Activated CD4-positive, alpha-beta T cell treated with anti-CD3 and anti-CD28 coated beads for 24 hours (primary cell): ENCODE measurements around the gene SPATA24.
"Not testable (repeated sequence)": the region's sequence is repeated elsewhere in the genome, so short reads cannot be mapped to it uniquely, and the experiment has no call there.

Source experiments
- DNase-seq, 2 donors: peaks; one replicate each; pipeline ENCODE4 v3.0.0-alpha.2; 2020; ENCODE audit warnings: low read depth in 2 of 2

The SPATA24 gene, protein sequence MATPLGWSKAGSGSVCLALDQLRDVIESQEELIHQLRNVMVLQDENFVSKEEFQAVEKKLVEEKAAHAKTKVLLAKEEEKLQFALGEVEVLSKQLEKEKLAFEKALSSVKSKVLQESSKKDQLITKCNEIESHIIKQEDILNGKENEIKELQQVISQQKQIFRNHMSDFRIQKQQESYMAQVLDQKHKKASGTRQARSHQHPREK

DNA sequence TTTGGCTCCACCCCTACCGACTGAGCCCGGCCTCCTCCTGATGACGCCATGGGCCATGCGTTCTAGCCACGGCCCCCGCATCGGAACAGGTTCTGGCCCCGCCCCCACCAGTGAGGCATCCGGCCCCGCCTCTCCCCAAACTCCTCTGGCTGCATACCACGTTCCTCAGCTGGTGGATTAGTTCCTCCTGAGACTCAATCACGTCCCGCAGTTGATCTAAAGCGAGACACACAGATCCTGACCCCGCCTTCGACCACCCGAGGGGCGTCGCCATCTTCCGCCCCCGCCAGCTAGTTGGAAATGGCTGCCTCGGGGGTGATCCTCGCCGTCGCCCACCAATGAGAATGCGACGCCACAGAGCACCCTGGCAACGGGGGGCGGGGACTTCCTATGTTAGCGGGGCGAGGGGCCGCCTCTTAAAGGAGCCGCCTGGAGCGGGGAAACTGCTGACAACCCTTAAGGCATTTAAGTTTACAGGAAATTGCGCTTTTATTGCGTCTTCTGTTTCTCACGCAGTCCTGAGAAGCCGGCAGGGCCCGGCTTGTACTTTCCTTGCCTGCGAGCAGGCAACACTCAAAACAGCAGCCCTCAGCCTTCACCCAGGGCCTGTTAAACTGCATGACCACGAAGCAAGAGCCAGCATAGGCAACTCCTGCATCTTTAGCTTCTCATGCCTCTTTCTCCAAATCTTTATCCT, at the start of gene SPATA24:
Gene SPATA24, minus strand, starts transcription at position 303 of the 697 bp plus-strand sequence. Its CDS starts 29 bp downstream, at position 274.
- DNase-seq = peak; percentile 95 to 97

DNA sequence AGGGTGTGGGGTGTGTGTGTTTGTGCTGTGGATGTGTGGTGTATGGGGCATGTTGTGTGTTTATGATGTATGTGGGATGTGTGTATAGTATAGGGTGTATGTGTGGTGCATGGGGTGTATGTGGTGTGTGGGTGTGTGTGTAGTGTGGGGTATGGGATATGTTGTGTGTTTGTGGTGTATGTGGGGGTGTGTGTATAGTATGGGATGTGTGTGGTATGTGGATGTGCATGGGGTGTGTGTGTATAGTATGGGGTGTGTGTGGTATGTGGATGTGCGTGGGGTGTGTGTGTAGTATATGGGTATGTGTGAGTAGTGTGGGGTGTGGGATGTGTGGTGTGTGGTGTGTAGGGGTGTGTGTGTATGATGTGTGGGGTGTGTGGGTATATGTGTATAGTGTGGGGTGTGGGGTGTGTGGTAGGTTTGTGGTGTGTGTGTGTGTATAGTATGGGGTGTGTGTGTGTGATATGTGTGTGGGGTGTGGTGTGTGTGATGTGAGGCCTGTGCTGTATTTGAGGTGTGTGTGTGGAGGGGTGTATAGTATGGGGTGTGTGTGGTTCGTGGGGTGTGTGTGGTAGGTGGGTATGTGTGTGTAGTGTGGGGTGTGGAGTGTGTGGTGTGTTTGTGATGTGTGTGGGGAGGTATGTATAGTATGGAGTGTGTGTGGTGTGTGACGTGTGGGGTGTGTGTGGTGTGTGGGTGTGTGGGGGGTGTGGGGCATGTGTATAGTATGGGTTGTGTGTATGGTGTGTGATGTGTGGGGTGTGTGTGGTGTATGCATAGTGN, 48.2 kb upstream of the SPATA24 start:
- no peak for DNase-seq

GRCh38 chr5:139451176-139451575, 47.3 kb upstream of the SPATA24 start:
- no peak for DNase-seq

- no peak for DNase-seq
Observed at GRCh38 chr5:139446956-139447779, 43.3 kb upstream of the SPATA24 start.

- DNase-seq = no peak
Observed at GRCh38 chr5:139445325-139446170, 41.7 kb upstream of the SPATA24 start.

GRCh38 chr5:139443831-139444453, 40.1 kb upstream of the SPATA24 start:
- no peak for DNase-seq

DNA sequence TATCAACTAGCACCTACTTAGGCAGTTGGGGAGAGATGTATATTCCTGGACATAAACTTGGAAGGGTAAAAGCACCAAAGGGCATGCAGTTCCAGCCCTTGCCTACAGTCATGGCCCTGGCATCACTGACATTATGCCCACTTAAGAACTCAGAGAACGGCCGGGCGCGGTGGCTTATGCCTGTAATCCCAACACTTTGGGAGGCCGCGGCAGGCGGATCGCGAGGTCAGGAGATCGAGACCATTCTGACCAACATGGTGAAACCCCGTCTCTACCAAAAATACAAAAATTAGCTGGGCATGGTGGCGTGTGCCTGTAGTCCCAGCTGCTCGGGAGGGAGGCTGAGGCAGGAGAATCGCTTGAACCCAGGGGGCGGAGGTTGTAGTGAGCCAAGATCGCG, 36.5 kb upstream of the SPATA24 start:
- not testable (repeated sequence) for DNase-seq

DNA sequence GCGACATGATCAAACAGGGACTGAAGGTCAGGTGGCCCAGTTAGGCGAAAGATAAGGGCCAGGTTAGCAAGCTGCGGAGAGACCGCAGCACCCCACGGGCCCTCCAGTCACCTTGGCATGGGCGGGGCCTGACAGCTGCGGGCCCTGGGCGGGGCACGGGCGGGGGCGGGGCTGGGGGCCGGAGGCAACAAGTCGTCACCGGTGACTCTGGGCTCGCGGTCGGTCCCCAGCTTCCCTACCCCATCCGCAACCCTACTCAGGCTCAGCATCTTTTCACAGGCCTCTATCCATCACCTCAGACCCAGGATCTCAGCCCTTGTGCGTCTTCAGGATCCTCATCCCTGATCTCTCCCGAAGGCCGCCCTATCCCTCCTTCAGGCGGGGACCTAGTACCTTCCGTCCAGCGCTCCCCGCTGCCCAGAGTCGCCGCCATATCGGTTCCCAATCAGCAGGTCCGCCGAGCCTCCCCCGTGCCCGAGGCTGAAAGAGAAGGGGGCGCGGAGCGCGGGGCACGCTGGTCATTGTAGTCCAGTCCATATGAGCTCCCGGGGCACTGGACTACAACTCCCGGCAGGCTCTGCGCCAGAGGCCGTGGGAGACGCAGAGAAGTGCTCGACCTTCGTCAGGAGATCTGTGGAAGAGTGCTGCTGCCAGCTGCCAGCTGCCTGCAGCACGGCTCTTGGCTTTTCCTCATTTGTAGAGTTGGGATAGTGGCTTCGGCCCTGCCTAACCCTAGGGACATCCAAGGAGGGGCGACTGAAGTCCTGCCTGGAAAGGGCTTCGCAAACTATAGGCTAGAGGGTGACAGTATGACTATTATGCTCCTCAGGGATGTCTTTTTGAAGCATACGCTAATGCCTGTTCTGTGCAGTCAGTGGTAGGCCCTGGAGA, 35.4 kb upstream of the SPATA24 start, which contains the start of gene DNAJC18:
Gene DNAJC18, minus strand, starts transcription at position 513 of the 891 bp plus-strand sequence. Its CDS starts 80 bp downstream, at position 433.
- DNase-seq = peak; percentile 80 to 91

DNA sequence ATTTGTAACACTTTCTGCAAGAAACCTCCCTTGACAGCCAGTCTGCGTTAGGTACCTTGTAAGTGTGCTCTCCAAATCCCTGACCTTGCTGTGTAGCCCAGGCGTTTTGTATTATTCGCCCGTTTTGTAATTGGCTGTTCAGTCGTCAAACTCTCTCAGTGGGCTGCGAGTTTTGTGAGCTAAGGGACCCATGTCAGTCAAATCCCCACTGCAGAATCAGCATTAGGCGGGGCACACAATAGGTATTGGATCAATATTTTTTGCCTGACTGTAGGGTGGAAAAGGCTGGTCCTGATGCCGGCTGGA, 34.8 kb upstream of the SPATA24 start:
- DNase-seq = no peak

- DNase-seq = no peak
Observed at GRCh38 chr5:139435676-139436075, 31.8 kb upstream of the SPATA24 start.

DNA sequence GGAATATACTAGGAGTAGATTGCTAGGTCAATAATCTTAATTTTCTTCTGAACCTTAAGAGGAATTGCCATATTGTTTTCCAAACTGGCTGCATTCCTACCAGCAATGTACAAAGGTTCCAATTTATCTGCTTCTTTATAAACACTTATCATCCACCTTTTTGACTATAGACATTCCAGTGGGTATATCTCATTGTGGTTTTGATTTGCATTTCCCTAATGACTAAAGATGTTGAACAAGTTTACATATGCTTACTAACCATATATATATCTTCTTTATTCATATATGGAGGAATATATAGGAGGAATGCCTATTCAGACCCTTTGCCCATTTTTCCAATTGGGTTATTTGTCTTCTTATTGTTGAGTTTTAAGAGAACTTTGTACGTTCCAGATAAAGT, 27.8 kb upstream of the SPATA24 start:
- DNase-seq = no peak

GRCh38 chr5:139430015-139430414, 26.1 kb upstream of the SPATA24 start:
- no peak for DNase-seq

DNA sequence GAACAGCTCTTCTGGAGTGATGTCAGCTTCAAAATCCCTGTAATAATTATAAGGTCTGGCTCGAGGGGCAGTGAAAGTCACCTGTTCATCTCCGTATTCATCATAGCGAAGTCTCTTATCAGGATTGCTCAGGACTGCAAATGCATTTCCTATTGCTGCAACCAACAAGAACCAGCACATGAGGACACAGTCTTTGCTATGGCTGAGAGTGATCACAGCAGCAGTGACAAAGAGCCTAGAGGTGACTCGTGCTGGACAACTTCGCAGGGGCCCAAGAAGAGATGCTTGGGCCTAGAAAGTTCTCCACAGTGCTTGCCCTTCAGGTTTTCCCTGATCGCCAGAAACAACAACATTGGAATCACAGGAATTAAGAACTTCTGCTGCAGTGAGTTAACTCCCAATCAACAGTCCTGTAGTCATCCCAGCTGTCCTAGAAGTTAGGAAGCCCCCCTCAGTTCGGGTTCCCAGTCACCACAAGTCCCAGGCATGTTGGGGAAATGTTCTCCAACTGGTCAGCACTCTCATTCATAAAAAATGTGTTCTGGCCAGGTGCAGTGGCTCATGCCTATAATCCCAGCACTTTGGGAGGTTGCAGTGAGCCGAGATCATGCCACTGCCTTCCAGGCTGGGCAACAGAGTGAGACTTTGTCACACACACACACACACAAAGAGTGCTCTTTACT, 22.5 kb upstream of the SPATA24 start:
- DNase-seq = no peak

GRCh38 chr5:139425497-139425896, 21.6 kb upstream of the SPATA24 start:
- no peak for DNase-seq

- DNase-seq = peak in 1 of 2 donors; percentile 38
Observed at GRCh38 chr5:139422307-139422893, 18.5 kb upstream of the SPATA24 start.

GRCh38 chr5:139419226-139420192, 15.6 kb upstream of the SPATA24 start:
- DNase-seq = no peak

GRCh38 chr5:139418793-139419192, 14.9 kb upstream of the SPATA24 start:
- DNase-seq = no peak
